ENCODE data around the gene C1QTNF12. TPM values are rescaled to one million over a fixed set of nuclear protein-coding genes. Genes with fewer than 3 reads are reported as not detected.

C1QTNF12 gene
- total RNA-seq, 1 donor: 0.36 TPM

DNA sequence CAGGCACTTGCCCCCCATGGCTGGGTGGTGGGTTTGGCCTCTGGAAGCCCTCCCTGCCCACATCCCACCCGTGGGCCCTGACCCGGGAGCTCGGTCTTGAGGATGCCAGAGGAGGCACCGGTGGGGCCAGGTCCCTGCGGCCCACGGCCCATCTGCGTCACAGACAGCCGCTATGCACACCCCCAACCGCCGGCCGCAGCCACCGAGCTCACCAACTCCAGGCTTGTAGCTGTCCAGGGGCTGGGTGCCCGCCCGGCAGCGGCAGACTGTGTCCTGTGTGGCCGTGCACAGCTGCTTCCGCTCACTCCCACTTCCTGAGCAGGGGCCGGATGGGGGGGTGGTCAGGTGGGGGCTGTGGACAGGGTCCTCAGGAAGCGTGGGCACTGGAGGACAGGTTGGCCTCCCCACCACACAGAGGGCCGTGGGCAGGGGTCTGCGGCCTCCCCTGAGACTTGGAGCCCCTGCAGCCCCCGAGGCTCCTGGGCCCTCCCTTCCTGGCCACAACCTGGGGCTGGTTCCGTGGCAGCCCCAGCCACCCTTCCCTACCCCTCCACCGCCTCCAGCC, 33.7 kb downstream of the C1QTNF12 start:
- no peak overlapping the region for H3K4me3 ChIP-seq (ENCODE audit: insufficient read depth, low read length)
- H3K79me2 ChIP-seq (ENCODE audit: insufficient read depth, low read length): no peaks in the 10 kb centered on the region
- H3K27ac ChIP-seq (ENCODE audit: low read depth, low read length): no peak overlapping the region
- DNase-seq (ENCODE audit: insufficient read length, low spot score, missing footprints): peak; percentile 95
- H3K36me3 ChIP-seq (ENCODE audit: insufficient read depth, low read length): peaks cover 5% of the 10 kb centered on the region
- peaks cover 10% of the 10 kb centered on the region for H3K4me1 ChIP-seq (ENCODE audit: insufficient read depth, low read length)
- no peak overlapping the region for H2AFZ ChIP-seq (ENCODE audit: low read length)
- H3K4me2 ChIP-seq (ENCODE audit: insufficient read depth, low read length): no peak overlapping the region
- no peaks in the 10 kb centered on the region for H3K27me3 ChIP-seq (ENCODE audit: insufficient read depth, low read length)
- no peaks in the 10 kb centered on the region for H4K20me1 ChIP-seq (ENCODE audit: insufficient read depth, low read length)
- TF ChIP-seq, protein P1, sequence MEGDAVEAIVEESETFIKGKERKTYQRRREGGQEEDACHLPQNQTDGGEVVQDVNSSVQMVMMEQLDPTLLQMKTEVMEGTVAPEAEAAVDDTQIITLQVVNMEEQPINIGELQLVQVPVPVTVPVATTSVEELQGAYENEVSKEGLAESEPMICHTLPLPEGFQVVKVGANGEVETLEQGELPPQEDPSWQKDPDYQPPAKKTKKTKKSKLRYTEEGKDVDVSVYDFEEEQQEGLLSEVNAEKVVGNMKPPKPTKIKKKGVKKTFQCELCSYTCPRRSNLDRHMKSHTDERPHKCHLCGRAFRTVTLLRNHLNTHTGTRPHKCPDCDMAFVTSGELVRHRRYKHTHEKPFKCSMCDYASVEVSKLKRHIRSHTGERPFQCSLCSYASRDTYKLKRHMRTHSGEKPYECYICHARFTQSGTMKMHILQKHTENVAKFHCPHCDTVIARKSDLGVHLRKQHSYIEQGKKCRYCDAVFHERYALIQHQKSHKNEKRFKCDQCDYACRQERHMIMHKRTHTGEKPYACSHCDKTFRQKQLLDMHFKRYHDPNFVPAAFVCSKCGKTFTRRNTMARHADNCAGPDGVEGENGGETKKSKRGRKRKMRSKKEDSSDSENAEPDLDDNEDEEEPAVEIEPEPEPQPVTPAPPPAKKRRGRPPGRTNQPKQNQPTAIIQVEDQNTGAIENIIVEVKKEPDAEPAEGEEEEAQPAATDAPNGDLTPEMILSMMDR (IDR thresholded peaks at IDR 0.05; ENCODE audit: extremely low read depth, low read depth, low read length): no peak
- H3K9me3 ChIP-seq (ENCODE audit: low read depth, low read length): no peaks in the 10 kb centered on the region

DNA sequence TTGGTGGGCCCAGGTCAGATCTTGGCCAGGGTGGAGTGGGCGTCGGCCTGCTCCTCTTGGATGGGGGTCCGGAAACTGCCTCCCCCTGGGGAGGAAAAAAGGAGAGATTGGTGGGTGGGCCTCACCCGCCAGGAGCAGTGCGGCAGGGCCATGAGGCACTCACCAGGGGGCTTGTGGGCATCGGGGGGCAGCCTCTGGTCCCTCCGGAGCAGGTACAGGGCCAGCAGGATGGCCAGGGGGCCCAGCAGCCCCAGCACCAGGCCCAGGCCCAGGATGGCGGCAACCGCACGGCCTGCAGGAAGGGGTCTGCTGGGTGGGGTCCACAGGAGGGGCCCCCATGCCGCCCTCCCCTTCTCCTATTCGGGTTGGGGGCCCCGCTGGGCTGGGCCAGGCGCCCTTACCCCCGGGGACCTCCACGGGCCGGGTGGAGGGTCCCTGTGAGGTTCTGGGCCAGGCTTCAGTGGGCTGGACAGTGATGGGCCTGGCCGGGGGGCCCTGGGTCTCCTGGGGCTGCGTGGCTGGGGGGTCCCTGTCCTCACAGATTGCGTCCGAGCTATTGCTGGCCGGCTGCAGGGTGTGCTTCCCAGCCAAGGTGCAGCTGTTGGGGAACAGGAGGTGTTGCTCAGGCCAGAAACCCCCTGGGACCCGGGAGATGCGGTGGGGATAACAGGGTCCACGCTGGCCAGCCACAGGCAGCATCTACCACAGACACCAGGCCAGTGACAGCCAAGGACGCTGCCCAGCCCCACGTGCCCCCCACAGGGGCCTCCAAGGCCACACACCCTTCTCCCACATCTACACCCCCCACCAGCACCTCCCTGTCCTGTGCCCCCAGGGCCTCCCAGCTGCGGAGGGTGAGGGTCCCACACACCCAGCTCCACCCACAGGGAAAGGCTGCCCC, 34.7 kb downstream of the C1QTNF12 start:
- H3K36me3 ChIP-seq (ENCODE audit: insufficient read depth, low read length): peaks cover 3% of the 10 kb centered on the region

DNA sequence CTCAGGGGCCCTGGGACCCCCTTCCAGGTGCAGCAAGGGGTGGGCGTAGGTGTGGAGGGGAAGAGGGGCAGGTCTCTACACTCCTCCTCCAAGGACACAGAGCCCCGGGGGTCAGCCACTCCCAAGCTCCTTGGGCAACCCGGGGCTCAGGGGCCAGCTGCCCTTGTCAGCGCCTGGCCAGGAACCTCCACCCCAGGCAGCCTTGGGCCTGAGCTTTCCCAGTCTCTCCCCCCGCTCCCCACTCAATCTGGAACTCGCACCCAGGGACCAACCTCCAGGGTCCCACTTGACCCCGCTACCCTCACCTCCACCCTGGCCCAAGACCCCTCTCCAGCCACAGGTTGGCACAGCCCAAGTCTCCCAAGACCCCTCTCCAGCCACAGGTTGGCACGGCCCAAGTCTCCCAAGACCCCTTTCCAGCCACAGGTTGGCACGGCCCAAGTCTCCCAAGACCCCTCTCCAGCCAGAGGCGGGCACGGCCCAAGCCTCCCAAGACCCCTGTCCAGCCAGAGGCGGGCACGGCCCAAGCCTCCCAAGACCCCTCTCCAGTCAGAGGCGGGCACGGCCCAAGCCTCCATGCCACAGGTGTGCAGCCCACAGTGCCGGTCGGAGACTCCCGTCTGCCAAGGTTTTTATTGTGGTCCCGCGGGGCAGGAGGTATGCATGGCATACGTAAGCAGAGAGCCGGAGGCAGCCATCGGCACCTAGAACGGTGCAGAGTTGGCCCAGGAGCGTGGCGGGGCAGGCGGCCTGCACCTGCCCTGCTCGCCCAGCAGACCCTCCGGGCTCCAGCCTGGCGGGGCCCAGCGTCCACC, 35.6 kb downstream of the C1QTNF12 start:
- H3K36me3 ChIP-seq (ENCODE audit: insufficient read depth, low read length): no peaks in the 10 kb centered on the region
- H3K4me3 ChIP-seq (ENCODE audit: insufficient read depth, low read length): no peak overlapping the region
- no peak overlapping the region for H2AFZ ChIP-seq (ENCODE audit: low read length)
- DNase-seq (ENCODE audit: insufficient read length, low spot score, missing footprints): no peak
- no peak overlapping the region for H3K4me2 ChIP-seq (ENCODE audit: insufficient read depth, low read length)
- H3K9me3 ChIP-seq (ENCODE audit: low read depth, low read length): no peaks in the 10 kb centered on the region
- H3K27me3 ChIP-seq (ENCODE audit: insufficient read depth, low read length): peaks cover 11% of the 10 kb centered on the region
- TF ChIP-seq, protein P1 (IDR thresholded peaks at IDR 0.05; ENCODE audit: extremely low read depth, low read depth, low read length): no peak
- H4K20me1 ChIP-seq (ENCODE audit: insufficient read depth, low read length): no peaks in the 10 kb centered on the region
- H3K4me1 ChIP-seq (ENCODE audit: insufficient read depth, low read length): peaks cover 13% of the 10 kb centered on the region
- no peak overlapping the region for H3K27ac ChIP-seq (ENCODE audit: low read depth, low read length)
- no peaks in the 10 kb centered on the region for H3K79me2 ChIP-seq (ENCODE audit: insufficient read depth, low read length)

More for the DNA sequence above, 34.7 kb downstream of the C1QTNF12 start:
- TF ChIP-seq, protein P1 (IDR thresholded peaks at IDR 0.05; ENCODE audit: extremely low read depth, low read depth, low read length): no peak
- H3K27ac ChIP-seq (ENCODE audit: low read depth, low read length): no peak overlapping the region
- peaks cover 13% of the 10 kb centered on the region for H3K4me1 ChIP-seq (ENCODE audit: insufficient read depth, low read length)
- H3K79me2 ChIP-seq (ENCODE audit: insufficient read depth, low read length): no peaks in the 10 kb centered on the region
- H4K20me1 ChIP-seq (ENCODE audit: insufficient read depth, low read length): no peaks in the 10 kb centered on the region
- H3K27me3 ChIP-seq (ENCODE audit: insufficient read depth, low read length): peaks cover 4% of the 10 kb centered on the region
- no peak overlapping the region for H3K4me3 ChIP-seq (ENCODE audit: insufficient read depth, low read length)
- peak; percentile 88 for DNase-seq (ENCODE audit: insufficient read length, low spot score, missing footprints)
- no peak overlapping the region for H3K4me2 ChIP-seq (ENCODE audit: insufficient read depth, low read length)
- H2AFZ ChIP-seq (ENCODE audit: low read length): no peak overlapping the region
- no peaks in the 10 kb centered on the region for H3K9me3 ChIP-seq (ENCODE audit: low read depth, low read length)

Data from osteoblast (primary cell).